HG03108 (cell line): ENCODE results near the gene STOX2.

ENCODE experiments used
- ATAC-seq: cut with Tn5 transposase; IDR thresholded peaks from one replicate; pipeline ENCODE4 v1.9.1; 2021; ENCODE audit warnings: moderate library complexity; ENCODE audit not compliant: unreplicated experiment

Gene STOX2

GRCh38 chr4:183905081-183905592 lies at the start of gene STOX2:
Gene STOX2, plus strand, starts transcription at chr4:183905307. Its CDS starts 1,484 bp downstream, at chr4:183906791.
- no peak for ATAC-seq

GRCh38 chr4:183855323-183856190 lies 49.5 kb upstream of the STOX2 start:
- no peak for ATAC-seq

GRCh38 chr4:183857040-183857439 lies 48.1 kb upstream of the STOX2 start:
- ATAC-seq: no peak

GRCh38 chr4:183858011-183858615 lies 47.0 kb upstream of the STOX2 start:
- ATAC-seq: no peak

- ATAC-seq: no peak
Observed at GRCh38 chr4:183860119-183860518, 45.0 kb upstream of the STOX2 start.

- no peak for ATAC-seq
Observed at GRCh38 chr4:183860731-183861130, 44.4 kb upstream of the STOX2 start.

- ATAC-seq: no peak
Observed at GRCh38 chr4:183861426-183861825, 43.7 kb upstream of the STOX2 start.

- no peak for ATAC-seq
Observed at GRCh38 chr4:183863155-183863825, 41.8 kb upstream of the STOX2 start.

GRCh38 chr4:183867247-183867646 lies 37.9 kb upstream of the STOX2 start:
- ATAC-seq: no peak

- ATAC-seq: no peak
Observed at GRCh38 chr4:183870997-183871396, 34.1 kb upstream of the STOX2 start.

GRCh38 chr4:183871581-183871980 lies 33.5 kb upstream of the STOX2 start:
- ATAC-seq: no peak

- no peak for ATAC-seq
Observed at GRCh38 chr4:183872531-183872930, 32.6 kb upstream of the STOX2 start.

GRCh38 chr4:183873409-183874185 lies 31.5 kb upstream of the STOX2 start:
- no peak for ATAC-seq

GRCh38 chr4:183875251-183875825 lies 29.8 kb upstream of the STOX2 start:
- ATAC-seq: no peak

- ATAC-seq: no peak
Observed at GRCh38 chr4:183876268-183876934, 28.7 kb upstream of the STOX2 start.

GRCh38 chr4:183878251-183878970 lies 26.7 kb upstream of the STOX2 start:
- no peak for ATAC-seq

GRCh38 chr4:183885205-183885720 lies 19.8 kb upstream of the STOX2 start:
- no peak for ATAC-seq

GRCh38 chr4:183887351-183887750 lies 17.8 kb upstream of the STOX2 start:
- no peak for ATAC-seq

- ATAC-seq: no peak
Observed at GRCh38 chr4:183888564-183888963, 16.5 kb upstream of the STOX2 start.
